IMR-90 (cell line): ENCODE measurements around the gene GLCCI1. TPM values are rescaled to one million over a fixed set of nuclear protein-coding genes. Genes with fewer than 3 reads are reported as not detected.

Experiments used
- ATAC-seq: fragments of 200-7000 bp; cut with Tn5 transposase; 2 replicates; pipeline ENCODE4 v1.9.1; 2020; ENCODE audit warnings: low read depth, mild to moderate bottlenecking, moderate library complexity
- BruUV-seq: library from RNA; stranded (reverse); fragments of 400-500 nt; replicated peaks from 2 replicates; lab custom pipeline; 2021; lab: Mats Ljungman, UMichigan
- CTCF ChIA-PET: fragments of 300-600 bp; formaldehyde crosslinking; extraction: SDS; loops from one replicate; lab custom pipeline; 2021; ENCODE audit warnings: antibody characterized with exemption; lab: Yijun Ruan, JAX
- POLR2A ChIA-PET: fragments of 300-600 bp; sonication (Branson Sonifier 250); formaldehyde crosslinking; loops from one replicate; lab custom pipeline; 2022; ENCODE audit warnings: antibody characterized with exemption; ENCODE audit not compliant: unreplicated experiment; lab: Charles Lee
- DNase-seq: peaks from one replicate; pipeline ENCODE4 v3.0.0; 2013
- H2AFZ ChIP-seq: replicated peaks from 2 replicates; pipeline ENCODE3; 2013; ENCODE audit warnings: low read length, mild to moderate bottlenecking; ENCODE audit not compliant: poor library complexity
- H2AK5ac ChIP-seq: 2 replicates; pipeline ENCODE4 v1.6.1; 2013; ENCODE audit warnings: low read depth, low read length, inconsistent platforms
- H2AK9ac ChIP-seq: replicated peaks from 2 replicates; pipeline ENCODE3; 2013; ENCODE audit warnings: mild to moderate bottlenecking, low read depth, low read length, moderate library complexity; ENCODE audit not compliant: poor library complexity
- H2BK120ac ChIP-seq: 2 replicates; pipeline ENCODE4 v1.6.1; 2013; ENCODE audit warnings: low read depth, low read length, inconsistent platforms
- H2BK15ac ChIP-seq: 3 replicates; pipeline ENCODE4 v1.6.1; 2013; ENCODE audit warnings: low read depth, low read length, inconsistent platforms
- H2BK20ac ChIP-seq: 2 replicates; pipeline ENCODE4 v1.6.1; 2013; ENCODE audit warnings: low read depth, mild to moderate bottlenecking, inconsistent platforms, low read length, moderate library complexity
- H2BK5ac ChIP-seq: 2 replicates; pipeline ENCODE4 v1.6.1; 2013; ENCODE audit warnings: mild to moderate bottlenecking, low read depth, low read length, inconsistent platforms; ENCODE audit not compliant: poor library complexity, severe bottlenecking
- H3K14ac ChIP-seq: replicated peaks from 2 replicates; pipeline ENCODE4 v1.6.1; 2013; ENCODE audit warnings: low read depth, low read length, inconsistent platforms
- H3K18ac ChIP-seq: 2 replicates; pipeline ENCODE4 v1.6.1; 2013; ENCODE audit warnings: low read depth, low read length, control low read depth
- H3K23ac ChIP-seq: 2 replicates; pipeline ENCODE4 v1.6.1; 2013; ENCODE audit warnings: low read depth, low read length, inconsistent platforms
- H3K27ac ChIP-seq: 2 replicates; pipeline ENCODE4 v1.5.1; 2013; ENCODE audit warnings: mild to moderate bottlenecking, control low read depth, low read length; ENCODE audit not compliant: insufficient read depth
- H3K27me3 ChIP-seq: 2 replicates; pipeline ENCODE4 v1.6.1; 2013; ENCODE audit warnings: low read length; ENCODE audit not compliant: control insufficient read depth, insufficient read depth
- H3K36me3 ChIP-seq: 2 replicates; pipeline ENCODE4 v1.6.1; 2013; ENCODE audit warnings: low read length, mixed read lengths; ENCODE audit not compliant: control insufficient read depth, insufficient read depth
- H3K4ac ChIP-seq: 2 replicates; pipeline ENCODE4 v1.6.1; 2013; ENCODE audit warnings: low read depth, low read length, inconsistent platforms
- H3K4me1 ChIP-seq: 2 replicates; pipeline ENCODE4 v1.6.1; 2013; ENCODE audit warnings: low read length, mixed read lengths; ENCODE audit not compliant: control insufficient read depth, insufficient read depth
- H3K4me2 ChIP-seq: 2 replicates; pipeline ENCODE4 v1.6.1; 2013; ENCODE audit warnings: low read depth, mild to moderate bottlenecking, control low read depth, low read length, moderate library complexity
- H3K4me3 ChIP-seq: 2 replicates; pipeline ENCODE4 v1.5.1; 2013; ENCODE audit warnings: low read depth, mild to moderate bottlenecking, control low read depth, low read length, moderate library complexity; ENCODE audit not compliant: insufficient read depth
- H3K56ac ChIP-seq: 2 replicates; pipeline ENCODE4 v1.6.1; 2013; ENCODE audit warnings: low read length, inconsistent platforms; ENCODE audit not compliant: insufficient read depth; ENCODE audit errors: extremely low read depth
- H3K79me1 ChIP-seq, 2 experiments: 2 replicates each; pipeline ENCODE4 v1.6.1; 2013; ENCODE audit warnings: low read length in 2 of 2, inconsistent platforms in 1 of 2, low read depth in 1 of 2
- H3K9ac ChIP-seq: 2 replicates; pipeline ENCODE4 v1.6.1; 2013; ENCODE audit warnings: low read depth, low read length, control low read depth
- H3K9me1 ChIP-seq: 2 replicates; pipeline ENCODE4 v1.6.1; 2013; ENCODE audit warnings: low read length, inconsistent platforms; ENCODE audit not compliant: insufficient read depth
- H3K9me3 ChIP-seq: 2 replicates; pipeline ENCODE4 v1.6.1; 2013; ENCODE audit warnings: low read length; ENCODE audit not compliant: control insufficient read depth, insufficient read depth
- H4K20me1 ChIP-seq: 2 replicates; pipeline ENCODE4 v1.6.1; 2013; ENCODE audit warnings: low read length, inconsistent platforms; ENCODE audit not compliant: insufficient read depth
- H4K5ac ChIP-seq: 2 replicates; pipeline ENCODE4 v1.6.1; 2013; ENCODE audit warnings: mild to moderate bottlenecking, low read depth, low read length, control low read depth
- H4K8ac ChIP-seq, 2 experiments: 2 replicates each; pipeline ENCODE4 v1.6.1; 2013; ENCODE audit warnings: low read depth in 2 of 2, low read length in 2 of 2, control low read depth in 1 of 2, inconsistent platforms in 1 of 2
- H4K91ac ChIP-seq: 2 replicates; pipeline ENCODE4 v1.6.1; 2013; ENCODE audit warnings: low read depth, low read length, inconsistent platforms; ENCODE audit not compliant: insufficient read depth
- CEBPB ChIP-seq: IDR thresholded peaks from 2 replicates; pipeline ENCODE4 v1.6.1; 2012; ENCODE audit warnings: low read depth, low read length, improper control_type of control experiment
- CHD1 ChIP-seq: IDR thresholded peaks from 2 replicates; pipeline ENCODE4 v1.6.1; 2012; ENCODE audit warnings: low read depth, low read length, improper control_type of control experiment
- MAZ ChIP-seq: IDR thresholded peaks from 2 replicates; pipeline ENCODE4 v1.6.1; 2012; ENCODE audit warnings: low read depth, mild to moderate bottlenecking, low read length, improper control_type of control experiment, moderate library complexity, borderline replicate concordance
- MXI1 ChIP-seq: IDR thresholded peaks from 2 replicates; pipeline ENCODE4 v1.6.1; 2012; ENCODE audit warnings: low read depth, mild to moderate bottlenecking, low read length, moderate library complexity, borderline replicate concordance
- POLR2A ChIP-seq: IDR thresholded peaks from 2 replicates; pipeline ENCODE4 v1.6.1; 2012; ENCODE audit warnings: mild to moderate bottlenecking, low read depth, low read length
- RAD21 ChIP-seq: IDR thresholded peaks from 2 replicates; pipeline ENCODE4 v1.6.1; 2012; ENCODE audit warnings: low read length, improper control_type of control experiment
- RFX5 ChIP-seq: IDR thresholded peaks from 2 replicates; pipeline ENCODE4 v1.8.0; 2012; ENCODE audit warnings: low read depth, mild to moderate bottlenecking, low read length, moderate library complexity
- SMC3 ChIP-seq: fragments of 150-350 bp; IDR thresholded peaks from 2 replicates; pipeline ENCODE4 v1.6.1; 2016; ENCODE audit warnings: low read depth, mild to moderate bottlenecking, antibody characterized with exemption, low read length, moderate library complexity
- USF2 ChIP-seq: fragments of 150-350 bp; IDR thresholded peaks from 2 replicates; pipeline ENCODE4 v1.6.1; 2017; ENCODE audit warnings: mild to moderate bottlenecking, antibody characterized with exemption, low read length, low read depth
- WGBS, 2 experiments: methylation state at CpG; one replicate each; pipeline versions ENCODE4 v1.1.5 to v1.1.7; 2013; ENCODE audit warnings: missing lambda C conversion rate in 2 of 2; ENCODE audit not compliant: insufficient read length in 1 of 2; ENCODE audit errors: extremely low coverage in 2 of 2; 5-methylcytosine and 5-hydroxymethylcytosine counted together
- dilution Hi-C: fragments of 300-500 bp; cut with HindIII; formaldehyde crosslinking; loops from one replicate; pipeline ENCODE4 v1.14.3; 2018; ENCODE audit warnings: low sequenced_read_pairs; ENCODE audit not compliant: unreplicated experiment
- in situ Hi-C: fragments of 300-500 bp; cut with MboI; formaldehyde crosslinking; loops from 3 replicates; pipeline ENCODE4 v1.14.3; 2019; ENCODE audit warnings: low sequenced_read_pairs, inconsistent platforms, mixed read lengths
- intact Hi-C: fragments of 100-400 bp; cut with micrococcal nuclease; formaldehyde crosslinking; loops from 2 replicates; pipeline ENCODE4 v1.10.0; 2022
- polyA plus RNA-seq, 3 experiments: library from polyadenylated mRNA; depleted of rRNA; stranded (reverse); fragments of >200 nt; gene quantifications; 2 replicates each; pipeline ENCODE4 v1.2.3, GENCODE V29; 2012; ENCODE audit warnings: low replicate concordance in 1 of 3
- total RNA-seq: library from RNA; depleted of rRNA; stranded (reverse); fragments of >200 nt; gene quantifications from 2 replicates; pipeline ENCODE4 v1.2.3, GENCODE V29; 2012

Gene GLCCI1
- total and polyA plus RNA-seq, 2 of the 4 experiments (the other 2 are of a cell fraction), result 4.1 to 6.2 TPM

GRCh38 chr7:7990441-7990761, 21.8 kb downstream of the GLCCI1 start:
- dilution Hi-C loops (no loop called here), intact Hi-C loops (no loop called here), in situ Hi-C loops (no loop called here)
- no peak for DNase-seq
- H3K4me2 ChIP-seq, result no peak overlapping the region
- H2AK5ac ChIP-seq, result no peak overlapping the region
- TF ChIP-seq POLR2A, result no peak
- no peak for TF ChIP-seq MXI1
- no peak for TF ChIP-seq RFX5
- no peak for TF ChIP-seq RAD21
- TF ChIP-seq CHD1, result no peak
- no peak for TF ChIP-seq CEBPB
- TF ChIP-seq SMC3, result no peak
- no peak for TF ChIP-seq USF2
- TF ChIP-seq MAZ, result no peak
- peaks cover 2% of the 10 kb centered on the region; the same call in 1 of the 2 replicates for H3K9me3 ChIP-seq
- no peaks in the 10 kb centered on the region for H3K9me1 ChIP-seq
- no peak overlapping the region for H2AK9ac ChIP-seq
- no peak overlapping the region for H4K8ac ChIP-seq
- H3K4ac ChIP-seq, result no peak overlapping the region
- H3K4me1 ChIP-seq, result no peaks in the 10 kb centered on the region
- H2AFZ ChIP-seq, result no peak overlapping the region
- H2BK120ac ChIP-seq, result no peak overlapping the region
- no peaks in the 10 kb centered on the region for H3K27me3 ChIP-seq
- H3K56ac ChIP-seq, result no peak overlapping the region
- no peak overlapping the region for H3K23ac ChIP-seq
- H4K5ac ChIP-seq, result no peak overlapping the region
- no peak overlapping the region for H3K18ac ChIP-seq
- H4K91ac ChIP-seq, result no peak overlapping the region
- ChIA-PET CTCF (interaction anchor here (1.5 kb wide), 1 partner anchor 10 kb away, joined by 4 read pairs; no protein-coding TSS in a partner anchor), POLR2A (no interaction called here)
- no peak overlapping the region for H2BK20ac ChIP-seq
- no peak overlapping the region for H2BK15ac ChIP-seq
- no peak overlapping the region for H3K14ac ChIP-seq
- no peak overlapping the region for H3K9ac ChIP-seq
- no peak overlapping the region for H3K4me3 ChIP-seq
- H2BK5ac ChIP-seq, result no peak overlapping the region
- no TSS peak for BruUV-seq
- no peaks in the 10 kb centered on the region for H3K36me3 ChIP-seq
- no CpG with 5 or more reads among the region's 2 CpGs for WGBS, 2 experiments
- H3K27ac ChIP-seq, result no peak overlapping the region
- peaks cover 10 to 21% of the 10 kb centered on the region in 2 experiments for H3K79me1 ChIP-seq
- no peak for ATAC-seq
- no peaks in the 10 kb centered on the region; the same call in 1 of the 2 replicates for H4K20me1 ChIP-seq
